GM10266 (cell line): ENCODE measurements around the gene CNGB1.

Experiments used
- DNase-seq: peaks from one replicate; pipeline ENCODE4 v3.0.0; 2012; ENCODE audit errors: extremely low spot score
- TF ChIP-seq, protein P1 (sequence below): IDR thresholded peaks from 2 replicates; pipeline ENCODE4 v1.5.1; 2012; ENCODE audit warnings: mild to moderate bottlenecking, low read depth; ENCODE audit not compliant: control insufficient read depth, insufficient read depth; ENCODE audit errors: missing control alignments

CNGB1 gene

DNA sequence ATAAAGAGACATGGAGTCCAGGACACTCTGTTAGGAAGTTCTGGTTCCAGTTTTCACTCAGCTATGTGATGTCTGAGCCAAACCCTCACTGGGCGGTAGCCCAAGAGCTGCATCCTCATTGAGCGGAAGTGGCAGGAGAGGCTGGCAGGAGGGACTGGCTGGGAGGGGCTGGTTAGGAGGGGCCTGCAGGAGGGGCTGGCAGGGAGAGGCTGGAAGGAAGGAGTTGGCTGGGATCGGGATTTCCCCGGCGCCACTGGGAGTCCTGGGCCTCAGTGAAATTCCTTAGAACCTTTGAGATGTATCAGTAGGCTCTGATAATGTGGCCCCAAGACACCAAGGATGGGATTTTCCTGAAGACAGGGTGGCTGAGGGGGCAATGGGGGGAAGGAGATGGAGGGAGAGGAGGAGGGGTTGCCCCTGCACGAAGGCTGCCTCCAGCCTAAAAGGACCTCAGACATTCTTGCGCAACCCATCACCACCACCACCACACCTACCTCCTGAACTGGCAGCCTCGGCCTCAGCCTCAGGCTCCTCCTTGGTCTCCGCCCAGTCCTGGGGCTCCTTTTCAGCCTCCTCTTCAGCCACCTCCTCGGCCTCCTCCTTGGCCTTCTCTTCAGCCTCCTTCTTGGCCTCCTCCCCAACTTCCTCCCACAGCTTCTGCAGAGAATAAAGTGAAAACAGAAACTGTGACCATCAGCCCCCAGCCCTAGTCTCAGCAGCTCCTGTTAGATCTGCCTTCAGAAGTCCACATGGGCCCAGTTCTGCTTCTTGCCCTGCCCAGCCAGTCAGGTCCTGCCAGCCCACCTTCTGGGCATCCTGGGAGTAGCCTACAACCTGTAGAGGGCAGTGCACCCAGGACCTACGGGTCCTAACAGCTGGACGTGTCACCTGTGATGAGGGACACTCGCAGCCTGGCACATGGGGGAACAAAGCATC, 31.7 kb downstream of the CNGB1 start:
- TF ChIP-seq, protein P1, sequence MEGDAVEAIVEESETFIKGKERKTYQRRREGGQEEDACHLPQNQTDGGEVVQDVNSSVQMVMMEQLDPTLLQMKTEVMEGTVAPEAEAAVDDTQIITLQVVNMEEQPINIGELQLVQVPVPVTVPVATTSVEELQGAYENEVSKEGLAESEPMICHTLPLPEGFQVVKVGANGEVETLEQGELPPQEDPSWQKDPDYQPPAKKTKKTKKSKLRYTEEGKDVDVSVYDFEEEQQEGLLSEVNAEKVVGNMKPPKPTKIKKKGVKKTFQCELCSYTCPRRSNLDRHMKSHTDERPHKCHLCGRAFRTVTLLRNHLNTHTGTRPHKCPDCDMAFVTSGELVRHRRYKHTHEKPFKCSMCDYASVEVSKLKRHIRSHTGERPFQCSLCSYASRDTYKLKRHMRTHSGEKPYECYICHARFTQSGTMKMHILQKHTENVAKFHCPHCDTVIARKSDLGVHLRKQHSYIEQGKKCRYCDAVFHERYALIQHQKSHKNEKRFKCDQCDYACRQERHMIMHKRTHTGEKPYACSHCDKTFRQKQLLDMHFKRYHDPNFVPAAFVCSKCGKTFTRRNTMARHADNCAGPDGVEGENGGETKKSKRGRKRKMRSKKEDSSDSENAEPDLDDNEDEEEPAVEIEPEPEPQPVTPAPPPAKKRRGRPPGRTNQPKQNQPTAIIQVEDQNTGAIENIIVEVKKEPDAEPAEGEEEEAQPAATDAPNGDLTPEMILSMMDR, result peak; percentile 19
- no peak for DNase-seq

DNA sequence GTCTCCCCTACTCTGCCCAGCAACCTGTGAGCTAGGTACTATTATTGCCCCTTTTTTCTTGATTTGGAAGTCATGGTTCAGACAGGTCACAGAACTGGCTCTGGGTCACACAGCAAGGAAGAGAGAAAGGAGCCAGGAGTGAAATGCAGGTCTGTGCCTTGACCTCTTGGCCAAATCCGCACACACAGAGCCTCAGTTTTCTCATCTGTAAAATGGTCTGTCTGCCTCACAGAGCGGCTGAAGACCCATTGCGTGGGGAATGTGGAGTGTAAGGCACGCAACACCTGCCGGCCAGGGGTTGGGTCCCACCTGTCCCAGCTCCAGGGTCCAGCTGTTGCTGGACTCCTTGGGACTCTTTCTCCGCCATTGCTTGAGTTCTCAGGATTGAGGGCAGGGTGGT, 32.4 kb downstream of the CNGB1 start:
- DNase-seq, result no peak
- TF ChIP-seq, protein P1, result no peak

DNA sequence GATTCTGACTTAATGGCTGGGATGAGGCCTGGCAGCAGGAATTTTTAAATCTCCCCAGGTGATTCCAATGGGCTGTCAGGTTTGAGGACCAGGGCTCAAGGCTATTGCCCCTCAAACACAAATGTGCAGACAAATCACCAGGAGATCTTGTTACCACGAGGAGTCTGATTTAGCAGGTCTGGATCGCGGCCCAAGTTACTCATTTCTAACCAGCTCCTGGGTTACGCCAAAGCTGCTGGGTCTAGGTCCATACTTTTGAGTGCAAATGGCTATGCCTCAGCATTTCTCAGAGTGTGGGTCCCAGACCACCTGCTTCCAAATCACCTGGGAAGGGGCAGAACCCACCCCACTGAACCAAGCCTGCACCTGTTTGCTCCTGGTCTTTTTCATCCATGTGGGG, 33.1 kb downstream of the CNGB1 start:
- DNase-seq, result no peak
- TF ChIP-seq, protein P1, result no peak

DNA sequence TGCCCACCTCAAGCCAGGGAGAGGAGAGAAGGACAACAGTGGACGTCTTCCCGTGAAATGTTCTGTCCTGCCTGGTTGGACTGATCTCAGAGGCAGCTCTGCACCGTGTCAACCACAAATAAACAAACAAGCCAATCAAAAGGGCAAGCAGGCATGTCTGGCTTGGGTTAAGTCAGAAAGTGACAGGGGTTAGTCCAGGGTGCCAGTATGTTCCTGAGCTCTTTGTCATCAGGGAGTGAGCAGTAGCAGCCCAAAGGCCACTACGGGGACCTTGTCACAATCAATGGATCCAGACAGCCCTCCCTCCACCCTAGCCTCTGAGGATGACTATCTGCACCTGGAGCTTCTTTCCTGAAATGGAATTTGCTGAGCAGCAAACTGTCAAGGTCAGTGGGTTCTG, 35.0 kb downstream of the CNGB1 start:
- no peak for DNase-seq
- TF ChIP-seq, protein P1, result no peak

DNA sequence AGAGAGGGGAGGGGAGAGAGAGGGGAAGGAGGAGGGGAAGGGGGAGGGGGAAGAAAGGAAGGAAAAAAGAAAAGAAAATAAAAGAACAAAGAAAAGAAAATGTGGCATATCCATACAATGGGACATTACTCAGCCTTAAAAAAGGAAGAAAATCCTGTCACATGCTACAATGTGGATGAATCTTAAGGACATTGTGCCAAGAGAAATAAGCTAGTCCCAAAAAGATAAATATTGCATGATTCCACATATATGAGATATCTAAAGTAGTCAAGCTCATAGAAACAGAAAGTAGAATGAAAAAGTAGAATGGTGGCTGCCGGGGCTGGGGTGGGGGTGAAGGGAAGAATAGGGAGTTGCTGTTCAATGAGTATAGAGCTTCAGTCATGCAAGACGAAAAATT, 40.4 kb downstream of the CNGB1 start:
- TF ChIP-seq, protein P1, result no peak
- no peak for DNase-seq

DNA sequence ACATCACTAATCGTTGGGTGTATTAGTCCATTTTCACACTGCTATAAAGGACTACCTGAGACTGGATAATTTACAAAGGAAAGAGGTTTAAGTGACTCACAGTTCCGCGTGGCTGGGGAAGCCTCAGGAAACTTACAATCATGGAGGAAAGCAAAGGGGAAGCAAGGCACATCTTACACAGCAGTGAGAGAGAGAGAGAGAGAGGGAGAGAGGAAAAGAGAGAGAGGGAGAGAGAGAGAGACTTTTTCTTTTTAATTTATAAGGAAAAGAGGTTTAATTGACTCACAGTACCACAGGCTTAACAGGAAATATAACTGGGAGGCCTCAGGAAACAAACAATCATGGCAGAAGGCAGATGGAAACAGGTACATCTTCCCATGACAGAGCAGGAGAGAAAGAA, 41.7 kb downstream of the CNGB1 start:
- no peak for DNase-seq
- TF ChIP-seq, protein P1, result no peak

DNA sequence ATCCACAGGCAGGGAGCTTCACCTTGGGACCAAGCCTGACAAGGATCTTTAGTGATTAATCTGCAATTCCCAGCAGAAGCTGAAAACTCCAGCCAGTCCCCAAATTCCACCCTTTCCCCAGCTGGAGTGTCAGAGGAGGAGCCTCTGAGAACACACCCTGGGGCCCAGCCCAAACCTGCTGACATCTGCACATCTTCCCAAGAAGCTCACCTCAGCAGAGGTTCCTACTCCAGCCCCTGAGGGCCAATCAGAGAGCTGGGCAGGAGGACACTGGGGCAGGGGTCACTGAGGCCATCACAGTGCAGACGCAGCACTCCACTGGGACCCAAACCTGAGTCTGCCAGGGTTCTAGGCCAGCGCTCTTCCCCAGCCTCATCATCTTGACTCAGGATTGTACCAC, 44.9 kb downstream of the CNGB1 start:
- no peak for DNase-seq
- TF ChIP-seq, protein P1, result no peak
